Lower lobe of right lung (tissue), 2 donors: ENCODE data around the gene C1orf167. TPM values are rescaled to one million over a fixed set of nuclear protein-coding genes. Genes with fewer than 3 reads are reported as not detected.

ENCODE experiments used
- ATAC-seq, 2 donors: fragments of 200-7000 bp; cut with Tn5 transposase; one replicate each; pipeline ENCODE4 v1.9.1; 2020 to 2022; ENCODE audit warnings: mild to moderate bottlenecking in 2 of 2, moderate library complexity in 2 of 2
- DNase-seq: peaks from one replicate; pipeline ENCODE4 v3.0.0-alpha.2; 2020
- H3K27ac ChIP-seq: fragments of 200-600 bp; one replicate; pipeline ENCODE4 v1.8.0; 2022
- H3K27me3 ChIP-seq: fragments of 200-600 bp; one replicate; pipeline ENCODE4 v1.8.0; 2022; ENCODE audit warnings: low read depth
- H3K36me3 ChIP-seq: fragments of 200-600 bp; one replicate; pipeline ENCODE4 v1.8.0; 2022; ENCODE audit warnings: mild to moderate bottlenecking
- H3K4me1 ChIP-seq: fragments of 200-600 bp; one replicate; pipeline ENCODE4 v1.8.0; 2022
- H3K4me3 ChIP-seq: fragments of 200-600 bp; one replicate; pipeline ENCODE4 v1.8.0; 2022; ENCODE audit warnings: mild to moderate bottlenecking
- H3K9me3 ChIP-seq: fragments of 200-600 bp; one replicate; pipeline ENCODE4 v1.8.0; 2022
- CTCF ChIP-seq: fragments of 200-600 bp; IDR thresholded peaks from one replicate; pipeline ENCODE4 v1.8.0; 2022; ENCODE audit warnings: antibody characterized with exemption, mild to moderate bottlenecking
- intact Hi-C: fragments of 100-400 bp; cut with DNase I; formaldehyde crosslinking; loops from one replicate; pipeline ENCODE4 v1.11.0; 2022
- total RNA-seq: library from RNA; stranded (reverse); fragmentation: NEBNext Ultra II Directional; extraction: Animal tissue kit (Norgen Biotek cat#: 25700); gene quantifications from one replicate; pipeline ENCODE4 v1.2.1, GENCODE V29; 2021
- donor health status: DM: no; HTN: yes; CAD: no; lungs with severe emphysema.

The C1orf167 gene
- total RNA-seq, 1 donor from 2014 or later: 2.2 TPM

GRCh38 chr1:11770011-11770410 lies 8.0 kb downstream of the C1orf167 start:
- no peak for DNase-seq

GRCh38 chr1:11771481-11772043 lies 9.6 kb downstream of the C1orf167 start:
- DNase-seq: no peak
- Histone ChIP-seq H3K4me1 (no peaks in the 10 kb centered on the region), H3K9me3 (no peaks in the 10 kb centered on the region), H3K4me3 (no peak overlapping the region), H3K36me3 (no peaks in the 10 kb centered on the region), H3K27ac (no peak overlapping the region), H3K27me3 (no peaks in the 10 kb centered on the region)
- intact Hi-C loops: no loop called here
- no peak for TF ChIP-seq CTCF
- ATAC-seq: no peak

More at GRCh38 chr1:11770011-11770410, 8.0 kb downstream of the C1orf167 start:
- H3K9me3 ChIP-seq: no peaks in the 10 kb centered on the region
- H3K4me3 ChIP-seq: no peak overlapping the region
- H3K27me3 ChIP-seq: no peaks in the 10 kb centered on the region
- intact Hi-C loops: no loop called here
- no peak for ATAC-seq
- H3K27ac ChIP-seq: no peak overlapping the region
- no peaks in the 10 kb centered on the region for H3K36me3 ChIP-seq
- no peak for TF ChIP-seq CTCF
- H3K4me1 ChIP-seq: no peaks in the 10 kb centered on the region

GRCh38 chr1:11772458-11772857 lies 10.5 kb downstream of the C1orf167 start:
- intact Hi-C loops: no loop called here
- Histone ChIP-seq H3K36me3 (no peaks in the 10 kb centered on the region), H3K4me1 (no peaks in the 10 kb centered on the region), H3K9me3 (no peaks in the 10 kb centered on the region), H3K4me3 (no peak overlapping the region), H3K27me3 (no peaks in the 10 kb centered on the region), H3K27ac (no peak overlapping the region)
- TF ChIP-seq CTCF: no peak
- no peak for DNase-seq
- ATAC-seq: no peak

GRCh38 chr1:11774753-11775152 lies 12.8 kb downstream of the C1orf167 start:
- DNase-seq (no peak), ATAC-seq (no peak)
- Histone ChIP-seq H3K4me3 (no peak overlapping the region), H3K36me3 (no peaks in the 10 kb centered on the region), H3K27me3 (no peaks in the 10 kb centered on the region), H3K9me3 (no peaks in the 10 kb centered on the region), H3K27ac (no peak overlapping the region), H3K4me1 (no peaks in the 10 kb centered on the region)
- intact Hi-C loops: no loop called here
- no peak for TF ChIP-seq CTCF

- H3K4me1 ChIP-seq: no peaks in the 10 kb centered on the region
- H3K36me3 ChIP-seq: no peaks in the 10 kb centered on the region
- intact Hi-C loops: no loop called here
- TF ChIP-seq CTCF: no peak
- no peak overlapping the region for H3K27ac ChIP-seq
- H3K9me3 ChIP-seq: no peaks in the 10 kb centered on the region
- no peak for ATAC-seq
- no peak overlapping the region for H3K4me3 ChIP-seq
- H3K27me3 ChIP-seq: no peaks in the 10 kb centered on the region
- no peak for DNase-seq
Observed at GRCh38 chr1:11777658-11778322, 15.8 kb downstream of the C1orf167 start.
